NCI-H2171 treated with DMSO at 0.1 percent for 48 hours (cell line): Measurements from ENCODE around the gene SLC7A6.

Experiments used
- DNase-seq: peaks from one replicate; lab custom pipeline; 2025; lab: John Stamatoyannopoulos, UW

The SLC7A6 gene

DNA sequence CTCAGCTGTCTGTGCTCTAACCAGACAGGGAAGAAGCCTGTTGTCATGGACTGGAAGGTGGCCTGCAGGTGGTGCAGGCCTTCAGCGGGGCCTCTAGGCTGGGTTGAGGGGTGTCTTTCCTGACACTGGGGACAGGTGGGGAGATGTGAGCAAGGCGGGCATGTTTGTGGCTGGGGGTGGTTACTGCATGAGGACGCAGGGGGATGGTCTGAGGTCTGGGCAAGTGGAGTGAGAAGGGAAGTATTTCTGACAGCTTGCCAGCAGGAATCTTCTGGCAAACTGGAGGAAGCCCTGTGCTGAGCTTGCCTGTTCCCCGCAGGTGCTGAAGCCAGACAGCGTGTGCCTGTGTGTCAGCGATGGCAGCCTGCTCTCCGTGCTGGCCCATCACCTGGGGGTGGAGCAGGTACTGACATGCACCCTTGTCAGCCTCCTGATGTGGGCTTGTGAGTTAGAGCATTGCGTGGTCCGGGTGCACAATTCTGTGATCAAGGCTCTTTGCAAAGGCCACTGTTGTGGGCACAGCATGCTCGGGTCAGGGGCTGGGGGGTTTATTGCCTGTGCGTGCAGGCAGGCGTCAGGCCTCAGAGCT is 82.7 kb downstream of the SLC7A6 start:
- DNase-seq: no peak

DNA sequence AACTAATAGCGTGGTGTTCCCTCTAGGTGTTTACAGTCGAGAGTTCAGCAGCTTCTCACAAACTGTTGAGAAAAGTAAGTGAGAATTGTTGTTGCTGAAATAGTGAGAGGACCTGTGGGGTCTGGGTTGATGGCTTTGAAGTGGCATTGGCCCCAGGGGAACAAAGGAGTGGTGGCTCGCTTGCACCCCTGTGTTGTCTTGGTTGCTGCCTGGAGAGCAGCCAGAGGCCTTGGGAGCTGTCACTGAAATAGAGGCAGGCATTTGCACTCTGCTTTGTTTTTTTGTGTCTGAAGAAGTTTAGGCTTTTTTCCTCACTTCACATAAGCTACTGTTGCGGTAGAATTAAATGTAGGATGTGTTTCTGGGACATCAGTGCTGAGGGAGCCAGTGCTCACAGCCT is 83.3 kb downstream of the SLC7A6 start:
- DNase-seq: no peak

DNA sequence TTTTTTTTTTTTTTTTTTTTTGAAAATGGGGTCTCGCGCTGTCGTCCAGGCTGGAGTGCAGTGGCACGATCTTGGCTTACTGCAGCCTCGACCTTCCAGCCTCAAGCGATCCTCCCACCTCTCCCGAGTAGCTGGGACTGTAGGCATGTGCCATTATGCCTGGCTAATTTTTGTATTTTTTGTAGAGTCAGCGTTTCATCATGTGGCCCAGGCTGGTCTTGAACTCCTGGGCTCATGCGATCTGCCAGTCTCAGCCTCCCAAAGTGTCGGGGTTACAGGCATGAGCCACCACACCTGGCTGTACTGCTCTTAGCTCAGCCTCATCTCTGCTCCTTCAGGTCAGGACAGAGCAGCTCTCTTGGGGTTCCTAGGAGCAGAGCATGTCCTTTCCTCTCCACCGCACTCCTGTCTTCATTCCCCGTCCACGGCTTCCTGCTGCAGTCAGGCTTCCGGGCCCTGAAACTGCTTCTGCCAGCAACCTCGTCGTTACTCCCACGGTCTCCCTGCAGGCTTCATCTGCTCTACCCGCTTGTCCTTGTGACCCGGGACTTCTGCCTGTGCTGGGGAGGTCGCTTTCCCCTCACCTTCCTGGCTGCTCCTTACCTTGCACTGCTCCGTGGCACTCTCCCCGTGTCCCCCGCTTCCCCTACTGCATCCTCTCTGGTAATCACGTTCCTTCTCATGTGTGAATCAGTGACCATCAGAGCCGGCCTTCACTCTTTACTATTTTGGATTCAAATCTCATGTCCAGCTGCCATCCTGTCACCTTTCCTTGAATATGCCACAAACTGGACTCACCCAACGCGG is 84.5 kb downstream of the SLC7A6 start:
- DNase-seq: no peak

DNA sequence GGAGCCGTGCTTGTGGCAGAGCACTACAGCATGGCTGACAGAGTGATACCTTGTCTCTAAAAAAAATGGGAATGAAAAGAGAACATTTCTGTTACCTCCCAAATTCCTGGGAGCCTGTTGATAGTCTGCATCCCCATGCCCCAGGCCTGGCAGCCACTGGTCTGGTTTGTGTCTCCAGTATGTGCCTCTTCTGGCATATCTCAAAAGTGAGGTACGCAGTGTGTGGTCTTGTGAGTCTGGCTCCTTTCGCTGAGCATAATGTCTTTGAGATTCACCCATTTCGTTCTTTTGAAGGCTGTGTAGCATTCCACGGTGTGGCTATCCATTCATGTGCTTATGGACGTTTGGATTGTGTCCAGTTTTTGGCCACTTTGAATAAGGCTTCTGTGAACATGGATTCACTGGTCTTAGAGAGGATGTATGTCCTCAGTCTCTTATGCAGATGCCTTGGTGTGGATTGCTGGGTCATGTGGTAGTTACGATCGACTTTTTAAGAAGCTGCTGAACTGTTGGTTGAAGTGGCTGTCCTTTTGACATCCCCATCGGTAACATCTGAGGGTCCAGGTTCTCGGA is 85.6 kb downstream of the SLC7A6 start:
- DNase-seq: no peak

DNA sequence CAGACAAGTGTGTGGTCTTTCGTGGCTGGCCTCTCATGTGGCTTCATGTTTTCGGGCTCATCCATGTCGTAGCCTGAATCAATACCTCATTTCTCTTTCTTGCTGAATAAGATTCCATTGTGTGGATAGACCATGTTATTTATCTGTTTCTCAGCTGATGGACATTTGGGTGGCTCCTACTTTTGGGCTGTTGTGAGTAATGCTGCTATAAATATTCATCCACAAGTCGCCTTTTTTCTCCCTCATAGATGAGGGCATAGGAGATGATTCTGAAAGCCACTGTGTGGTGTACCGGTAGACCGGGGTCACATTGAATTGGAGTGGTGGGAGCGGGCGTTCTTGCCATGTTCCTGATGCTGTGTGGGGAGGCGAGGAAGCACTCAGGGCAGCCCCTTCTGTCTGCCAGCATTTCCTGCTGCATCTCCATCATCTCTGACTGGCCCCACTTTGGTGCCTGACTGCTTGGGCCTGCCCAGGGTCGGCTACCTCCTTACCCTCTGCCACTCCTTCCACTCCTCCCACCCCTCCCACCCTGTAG is 86.6 kb downstream of the SLC7A6 start:
- no peak for DNase-seq
